HG03354 (cell line): Measurements from ENCODE around the gene PPM1N.
A peak's percentile ranks its signal among the peaks of the same experiment; 100 is the strongest.

Source experiments
- ATAC-seq: cut with Tn5 transposase; IDR thresholded peaks from one replicate; pipeline ENCODE4 v1.9.1; 2021; ENCODE audit warnings: mild to moderate bottlenecking; ENCODE audit not compliant: unreplicated experiment, poor library complexity, severe bottlenecking

Gene PPM1N, protein sequence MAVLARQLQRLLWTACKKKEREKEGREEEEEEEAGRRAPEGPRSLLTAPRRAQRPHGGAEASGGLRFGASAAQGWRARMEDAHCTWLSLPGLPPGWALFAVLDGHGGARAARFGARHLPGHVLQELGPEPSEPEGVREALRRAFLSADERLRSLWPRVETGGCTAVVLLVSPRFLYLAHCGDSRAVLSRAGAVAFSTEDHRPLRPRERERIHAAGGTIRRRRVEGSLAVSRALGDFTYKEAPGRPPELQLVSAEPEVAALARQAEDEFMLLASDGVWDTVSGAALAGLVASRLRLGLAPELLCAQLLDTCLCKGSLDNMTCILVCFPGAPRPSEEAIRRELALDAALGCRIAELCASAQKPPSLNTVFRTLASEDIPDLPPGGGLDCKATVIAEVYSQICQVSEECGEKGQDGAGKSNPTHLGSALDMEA

GRCh38 chr19:45498411-45499195 lies at the start of gene PPM1N:
TSS of gene PPM1N (plus strand) at chr19:45498443. CDS start at chr19:45498473, 30 bp downstream.
- ATAC-seq: no peak

- ATAC-seq: no peak
Observed at GRCh38 chr19:45448887-45449299, 49.4 kb upstream of the PPM1N start.

DNA sequence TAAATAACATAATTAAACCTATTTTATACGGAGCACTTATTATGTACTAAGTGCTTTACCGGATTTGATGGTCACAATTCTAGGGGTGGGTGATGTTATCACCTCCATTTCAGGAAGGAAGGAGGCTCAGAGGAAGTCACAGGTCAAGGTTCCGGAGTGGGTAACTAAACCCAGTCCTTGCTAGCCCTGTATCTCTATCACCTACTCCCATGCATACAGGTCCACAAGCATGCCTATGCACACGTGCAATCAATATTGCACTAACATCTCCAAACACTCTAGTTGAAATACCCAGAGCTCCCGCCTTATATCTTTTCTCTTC lies 48.3 kb upstream of the PPM1N start:
- no peak for ATAC-seq

GRCh38 chr19:45451131-45451849 lies 47.0 kb upstream of the PPM1N start:
- no peak for ATAC-seq

DNA sequence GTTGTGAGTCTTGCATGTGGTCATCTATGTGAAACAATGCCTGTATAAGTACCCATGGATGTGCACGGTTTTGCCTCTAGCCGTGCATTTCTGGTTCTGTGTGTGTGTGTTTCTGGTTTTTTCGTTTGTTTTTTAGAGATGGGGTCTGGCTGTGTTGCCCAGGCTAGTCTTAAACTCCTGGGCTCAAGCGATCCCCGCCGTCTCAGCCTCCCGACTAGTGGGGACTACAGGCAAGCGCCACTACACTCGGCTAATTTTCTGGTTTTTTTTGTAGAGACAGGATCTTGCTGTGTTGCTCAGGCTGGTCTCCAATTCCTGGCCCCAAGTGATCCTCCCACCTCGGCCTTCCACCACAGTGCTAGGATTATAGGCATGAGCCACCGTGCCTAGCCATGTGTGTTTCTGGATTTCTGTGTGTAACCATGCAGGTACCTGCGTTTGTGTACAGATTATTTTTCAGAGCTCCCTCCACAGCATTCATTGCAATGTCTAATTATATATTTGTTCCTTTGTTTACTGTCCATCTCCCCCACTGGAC lies 46.3 kb upstream of the PPM1N start:
- ATAC-seq: no peak

DNA sequence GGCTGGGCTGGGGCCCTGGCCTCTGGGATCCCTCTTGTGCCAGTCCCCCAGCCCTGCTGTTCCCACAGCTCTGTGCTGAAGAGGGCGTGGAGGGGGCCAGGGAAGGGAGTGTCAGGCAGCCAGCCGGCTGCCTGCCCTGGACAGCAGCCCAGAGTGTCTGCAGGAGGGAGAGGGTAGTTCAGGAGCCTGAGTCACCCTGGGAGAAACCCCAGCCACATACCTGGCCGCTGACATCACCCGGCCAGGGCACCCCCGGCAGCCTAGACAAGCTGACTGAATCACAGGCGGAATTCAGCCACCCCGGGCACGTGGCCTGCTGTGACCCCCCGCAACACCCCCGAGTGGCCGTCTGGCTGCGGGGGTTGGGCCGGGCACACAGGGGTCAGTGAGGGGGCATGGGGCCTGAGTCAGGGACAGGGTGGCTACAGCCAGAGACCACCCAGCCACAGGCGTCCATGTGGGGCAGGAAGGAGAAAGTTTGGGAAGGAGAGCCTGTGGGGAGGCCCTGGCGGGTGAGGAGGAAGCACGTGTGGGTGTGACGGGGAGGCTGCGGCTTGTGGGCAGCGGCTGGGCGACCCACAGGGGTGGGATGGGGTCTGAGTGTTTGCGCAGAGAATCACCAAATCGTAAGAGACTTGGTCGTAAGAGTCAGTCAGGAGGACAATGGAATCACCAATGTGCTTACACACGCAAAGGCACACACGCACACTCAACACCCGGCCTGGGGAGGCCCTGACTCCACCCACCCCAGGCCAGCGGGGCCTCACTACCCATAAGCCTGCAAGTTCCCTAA lies 42.3 kb upstream of the PPM1N start:
- no peak for ATAC-seq

DNA sequence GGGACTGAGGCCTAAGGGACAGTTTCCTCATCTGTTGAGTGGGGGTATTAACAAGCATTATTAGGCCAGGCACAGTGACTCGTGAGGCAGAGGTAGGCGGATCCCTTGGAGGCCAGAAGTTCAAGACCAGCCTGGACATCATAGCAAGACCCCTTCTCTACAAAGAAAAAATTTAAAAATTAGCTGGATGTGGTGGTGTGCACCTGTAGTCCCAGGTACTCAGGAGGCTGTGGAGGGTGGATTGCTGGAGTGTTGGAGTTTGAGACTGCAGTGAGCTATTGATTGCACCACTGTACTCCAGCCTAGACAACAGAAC lies 41.8 kb upstream of the PPM1N start:
- ATAC-seq: no peak

GRCh38 chr19:45457776-45458175 lies 40.5 kb upstream of the PPM1N start:
- ATAC-seq: no peak

DNA sequence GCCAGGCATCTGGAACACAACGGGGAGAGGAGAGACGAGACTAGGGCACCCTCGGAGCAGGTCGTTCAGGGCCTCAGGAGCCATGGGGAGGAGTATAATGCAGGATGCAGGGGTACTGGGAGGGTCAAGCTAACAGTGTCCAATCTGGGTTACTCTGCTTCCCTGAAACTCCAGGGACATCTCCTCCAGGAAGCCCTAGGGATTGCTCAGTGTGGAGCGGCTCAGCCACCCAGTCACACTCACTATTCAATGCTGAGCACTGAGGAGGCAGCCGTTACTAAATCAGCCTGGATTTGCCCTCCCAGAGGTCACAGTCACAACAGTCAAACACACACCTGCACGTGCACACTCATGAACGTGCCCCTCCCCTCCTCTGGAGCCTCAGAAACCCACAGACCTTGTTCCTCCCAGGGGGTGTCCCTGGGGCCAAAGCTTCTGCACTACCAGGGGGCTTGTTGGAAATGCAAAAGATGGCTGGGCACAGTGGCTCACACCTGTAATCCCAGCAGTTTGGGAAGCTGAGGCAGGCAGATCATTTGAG lies 37.4 kb upstream of the PPM1N start:
- ATAC-seq: no peak

GRCh38 chr19:45462174-45462573 lies 36.1 kb upstream of the PPM1N start:
- no peak for ATAC-seq

DNA sequence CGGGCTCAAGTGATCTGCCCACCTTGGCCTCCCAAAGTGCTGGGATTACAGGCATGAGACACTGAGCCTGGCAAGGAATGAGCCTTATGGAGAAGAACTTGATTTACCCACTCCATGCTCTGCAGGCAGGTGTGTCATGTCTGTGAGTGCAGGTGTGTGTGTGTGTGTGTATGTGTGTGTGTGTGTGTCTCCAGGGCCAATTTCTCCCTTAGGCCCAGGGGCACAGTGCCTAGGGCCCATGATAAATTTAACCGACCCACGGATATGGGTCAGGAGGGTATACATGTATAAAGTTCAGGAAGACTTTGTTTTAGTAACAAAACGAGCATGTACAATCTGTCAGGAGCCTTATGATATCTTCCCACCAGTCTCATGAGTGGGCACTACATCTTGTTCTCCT lies 35.0 kb upstream of the PPM1N start:
- ATAC-seq: no peak

DNA sequence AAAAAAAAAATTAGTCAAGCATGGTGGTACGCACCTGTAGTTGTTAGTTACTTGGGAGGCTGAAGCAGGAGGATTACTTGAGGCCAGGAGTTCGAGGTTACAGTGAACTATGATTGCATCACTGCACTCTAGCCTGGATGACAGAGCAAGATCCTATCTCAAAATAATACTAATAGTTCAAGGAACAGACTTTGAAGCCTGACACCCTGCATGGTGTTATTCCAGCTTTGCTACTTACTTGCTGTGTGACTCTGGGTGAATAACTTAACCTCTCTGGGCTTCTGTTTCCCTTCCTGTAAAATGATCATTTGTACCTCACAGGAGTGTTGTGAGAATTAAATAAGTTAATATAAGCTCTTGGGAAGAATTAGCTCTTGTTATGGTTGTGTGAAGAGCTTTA lies 34.0 kb upstream of the PPM1N start:
- ATAC-seq: no peak

- no peak for ATAC-seq
Observed at GRCh38 chr19:45464852-45465441, 33.3 kb upstream of the PPM1N start.

- ATAC-seq: no peak
Observed at GRCh38 chr19:45467115-45467455, 31.2 kb upstream of the PPM1N start.

GRCh38 chr19:45467456-45468158 lies 30.6 kb upstream of the PPM1N start, which contains the start of gene FOSB:
TSS of gene FOSB (plus strand) at chr19:45467996. CDS start at chr19:45468587, 591 bp downstream.
- peak; percentile 55 for ATAC-seq

DNA sequence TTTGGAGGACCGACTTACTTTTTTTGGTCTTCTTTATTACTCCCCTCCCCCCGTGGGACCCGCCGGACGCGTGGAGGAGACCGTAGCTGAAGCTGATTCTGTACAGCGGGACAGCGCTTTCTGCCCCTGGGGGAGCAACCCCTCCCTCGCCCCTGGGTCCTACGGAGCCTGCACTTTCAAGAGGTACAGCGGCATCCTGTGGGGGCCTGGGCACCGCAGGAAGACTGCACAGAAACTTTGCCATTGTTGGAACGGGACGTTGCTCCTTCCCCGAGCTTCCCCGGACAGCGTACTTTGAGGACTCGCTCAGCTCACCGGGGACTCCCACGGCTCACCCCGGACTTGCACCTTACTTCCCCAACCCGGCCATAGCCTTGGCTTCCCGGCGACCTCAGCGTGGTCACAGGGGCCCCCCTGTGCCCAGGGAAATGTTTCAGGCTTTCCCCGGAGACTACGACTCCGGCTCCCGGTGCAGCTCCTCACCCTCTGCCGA lies 30.0 kb upstream of the PPM1N start:
- ATAC-seq: peak; percentile 3

DNA sequence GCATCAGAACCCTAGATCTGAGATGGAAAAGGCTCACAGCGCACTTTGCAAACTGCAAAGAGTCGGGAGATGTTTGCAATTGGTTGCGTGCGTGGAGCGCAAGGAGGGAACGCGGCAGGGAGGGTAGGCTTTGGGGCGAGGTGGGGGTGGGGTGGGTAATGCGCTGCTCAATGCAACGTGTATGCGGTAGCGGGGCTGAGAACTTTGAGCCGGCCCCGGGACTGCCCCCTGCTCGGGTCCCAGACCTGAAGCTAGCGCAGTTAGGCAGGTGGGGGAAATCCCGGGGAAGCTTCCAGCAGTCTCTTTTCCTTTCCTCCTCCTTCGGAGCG lies 29.5 kb upstream of the PPM1N start:
- peak; percentile 18 for ATAC-seq

- ATAC-seq: peak; percentile 51
Observed at GRCh38 chr19:45469132-45469944, 28.9 kb upstream of the PPM1N start.
